22Rv1 (cell line): ENCODE measurements around the gene GNG7.
A peak's percentile ranks its signal among the peaks of the same experiment; 100 is the strongest.

ENCODE experiments used
- ZFX ChIP-seq: fragments of 450-650 bp; IDR thresholded peaks from 2 replicates; pipeline ENCODE4 v1.6.1; 2017; ENCODE audit warnings: antibody characterized with exemption, borderline replicate concordance
- TF ChIP-seq, protein P1 (sequence below): fragments of 450-650 bp; IDR thresholded peaks from 2 replicates; pipeline ENCODE4 v1.5.1; 2017; ENCODE audit warnings: mild to moderate bottlenecking

DNA sequence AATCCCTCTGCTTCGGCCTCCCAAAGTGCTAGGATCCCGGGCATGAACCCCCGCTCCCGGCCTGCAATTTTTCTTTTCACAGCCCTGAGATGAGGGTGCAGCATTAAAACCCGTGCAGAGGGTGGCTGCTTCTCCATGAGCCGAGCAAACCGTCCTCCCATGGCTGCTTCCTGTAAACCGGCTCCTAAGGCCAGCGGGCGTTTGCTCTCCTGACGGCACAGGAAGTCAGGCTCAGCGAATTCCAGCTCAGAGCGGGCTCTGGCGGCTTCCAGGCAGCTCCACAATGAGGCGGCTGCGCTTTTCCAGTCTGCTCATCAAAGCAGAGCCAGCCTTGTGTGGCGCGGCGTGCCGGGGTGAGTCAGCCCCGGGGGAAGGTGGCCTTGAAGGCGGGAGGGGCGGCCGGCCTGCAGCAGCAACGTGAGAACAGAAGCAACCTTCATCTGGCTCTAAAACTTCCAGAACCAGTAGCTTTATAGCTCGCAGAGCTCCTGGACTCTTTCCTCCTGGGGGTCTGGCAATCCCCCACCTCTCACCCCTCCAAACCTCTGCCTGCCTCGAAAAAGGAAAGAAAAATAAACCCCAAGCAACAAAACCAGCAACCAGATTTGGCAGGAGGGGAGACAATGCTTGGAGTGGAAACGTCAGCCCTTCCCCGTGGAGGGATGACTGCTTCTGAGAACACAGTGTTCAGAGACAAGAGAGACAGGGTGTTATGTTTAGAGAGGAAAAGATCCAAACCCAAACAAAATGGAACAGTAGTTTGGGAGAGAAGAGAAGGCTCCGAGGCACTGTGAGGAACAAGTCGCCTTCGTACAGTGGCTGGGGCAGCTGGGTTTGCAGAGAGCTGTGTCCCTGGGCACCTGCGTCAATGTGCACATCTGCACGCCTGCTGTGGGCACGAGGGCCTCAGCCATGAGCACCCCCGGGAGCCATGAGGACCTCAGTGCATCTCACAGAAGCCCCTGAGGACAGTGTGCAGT, 158.7 kb downstream of the GNG7 start:
- TF ChIP-seq, protein P1, sequence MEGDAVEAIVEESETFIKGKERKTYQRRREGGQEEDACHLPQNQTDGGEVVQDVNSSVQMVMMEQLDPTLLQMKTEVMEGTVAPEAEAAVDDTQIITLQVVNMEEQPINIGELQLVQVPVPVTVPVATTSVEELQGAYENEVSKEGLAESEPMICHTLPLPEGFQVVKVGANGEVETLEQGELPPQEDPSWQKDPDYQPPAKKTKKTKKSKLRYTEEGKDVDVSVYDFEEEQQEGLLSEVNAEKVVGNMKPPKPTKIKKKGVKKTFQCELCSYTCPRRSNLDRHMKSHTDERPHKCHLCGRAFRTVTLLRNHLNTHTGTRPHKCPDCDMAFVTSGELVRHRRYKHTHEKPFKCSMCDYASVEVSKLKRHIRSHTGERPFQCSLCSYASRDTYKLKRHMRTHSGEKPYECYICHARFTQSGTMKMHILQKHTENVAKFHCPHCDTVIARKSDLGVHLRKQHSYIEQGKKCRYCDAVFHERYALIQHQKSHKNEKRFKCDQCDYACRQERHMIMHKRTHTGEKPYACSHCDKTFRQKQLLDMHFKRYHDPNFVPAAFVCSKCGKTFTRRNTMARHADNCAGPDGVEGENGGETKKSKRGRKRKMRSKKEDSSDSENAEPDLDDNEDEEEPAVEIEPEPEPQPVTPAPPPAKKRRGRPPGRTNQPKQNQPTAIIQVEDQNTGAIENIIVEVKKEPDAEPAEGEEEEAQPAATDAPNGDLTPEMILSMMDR = peak; percentile 25; the same call in 1 of the 2 replicates
- no peak for TF ChIP-seq ZFX
